ENCODE results near the gene SNX4. TPM values are rescaled to one million over a fixed set of nuclear protein-coding genes. Genes with fewer than 3 reads are reported as not detected.

Gene SNX4
- total RNA-seq, 2 donors from 2014 or later = 21.3 to 30.0 TPM

- Histone ChIP-seq H3K27me3 (no peaks in the 10 kb centered on the region), H3K4me3 (no peak overlapping the region), H3K27ac (no peak overlapping the region), H3K36me3 (no peaks in the 10 kb centered on the region), H3K4me1 (no peaks in the 10 kb centered on the region), H3K9me3 (no peaks in the 10 kb centered on the region)
- DNase-seq (ENCODE audit: low spot score) = no peak
- no peak for TF ChIP-seq CTCF (IDR thresholded peaks at IDR 0.05)
Observed at GRCh38 chr3:125402639-125403038, 117.4 kb downstream of the SNX4 start.

- no peaks in the 10 kb centered on the region for H3K9me3 ChIP-seq
- no peak overlapping the region for H3K4me3 ChIP-seq
- H3K36me3 ChIP-seq = no peaks in the 10 kb centered on the region
- no peaks in the 10 kb centered on the region for H3K4me1 ChIP-seq
- no peak for DNase-seq (ENCODE audit: low spot score)
- H3K27me3 ChIP-seq = no peaks in the 10 kb centered on the region
- no peak for TF ChIP-seq CTCF (IDR thresholded peaks at IDR 0.05)
- no peak overlapping the region for H3K27ac ChIP-seq
Observed at GRCh38 chr3:125401402-125401801, 118.6 kb downstream of the SNX4 start.

- DNase-seq (ENCODE audit: low spot score) = no peak
- H3K27me3 ChIP-seq = no peaks in the 10 kb centered on the region
- no peaks in the 10 kb centered on the region for H3K4me1 ChIP-seq
- no peaks in the 10 kb centered on the region for H3K9me3 ChIP-seq
- no peaks in the 10 kb centered on the region for H3K36me3 ChIP-seq
- TF ChIP-seq CTCF (IDR thresholded peaks at IDR 0.05) = no peak
- H3K4me3 ChIP-seq = no peak overlapping the region
- H3K27ac ChIP-seq = no peak overlapping the region
Observed at GRCh38 chr3:125398952-125399351, 121.0 kb downstream of the SNX4 start.

Other genes starting within 250 kb of the SNX4 start
- gene ZNF148, start 144.9 kb downstream of the SNX4 start, total RNA-seq = 10 to 100 TPM; 21.3 to 24.3 TPM
- 10 to 100 TPM in 1 of 2 donors, 1 to 10 TPM in 1; 7.7 to 12.3 TPM for gene OSBPL11, start 75.3 kb upstream of the SNX4 start, total RNA-seq

All from right atrium auricular region (tissue), 2 donors.